ENCODE measurements around the gene TMPRSS6.

Gene TMPRSS6

GRCh38 chr22:37062376-37062675 is 47.2 kb downstream of the TMPRSS6 start:
- Histone ChIP-seq H3K4me1 (ENCODE audit: control insufficient read depth in 1 of 2, insufficient read depth in 2 of 2, low read length in 2 of 2) (no peaks in the 10 kb centered on the region), H3K27ac (ENCODE audit: low read length) (no peak overlapping the region), H3K36me3 (ENCODE audit: control insufficient read depth in 1 of 2, insufficient read depth in 2 of 2, low read length in 2 of 2) (peaks cover 9 to 39% of the 10 kb centered on the region in 2 donors), H3K9me3 (ENCODE audit: control insufficient read depth in 1 of 2, low read length in 2 of 2) (no peaks in the 10 kb centered on the region), H3K27me3 (ENCODE audit: low read depth, low read length) (no peaks in the 10 kb centered on the region), H3K4me3 (ENCODE audit: low read depth in 1 of 2, low read length in 2 of 2) (no peak overlapping the region)

GRCh38 chr22:37061611-37062375 is 47.7 kb downstream of the TMPRSS6 start:
- Histone ChIP-seq H3K27ac (ENCODE audit: low read length) (no peak overlapping the region), H3K4me3 (ENCODE audit: low read depth in 1 of 2, low read length in 2 of 2) (no peak overlapping the region), H3K27me3 (ENCODE audit: low read depth, low read length) (no peaks in the 10 kb centered on the region), H3K9me3 (ENCODE audit: control insufficient read depth in 1 of 2, low read length in 2 of 2) (no peaks in the 10 kb centered on the region), H3K4me1 (ENCODE audit: control insufficient read depth in 1 of 2, insufficient read depth in 2 of 2, low read length in 2 of 2) (no peaks in the 10 kb centered on the region), H3K36me3 (ENCODE audit: control insufficient read depth in 1 of 2, insufficient read depth in 2 of 2, low read length in 2 of 2) (peaks cover 11 to 45% of the 10 kb centered on the region in 2 donors)

GRCh38 chr22:37060801-37061610 is 48.5 kb downstream of the TMPRSS6 start:
- no peaks in the 10 kb centered on the region for H3K27me3 ChIP-seq (ENCODE audit: low read depth, low read length)
- H3K4me1 ChIP-seq (ENCODE audit: control insufficient read depth in 1 of 2, insufficient read depth in 2 of 2, low read length in 2 of 2) = no peaks in the 10 kb centered on the region
- no peak overlapping the region for H3K4me3 ChIP-seq (ENCODE audit: low read depth in 1 of 2, low read length in 2 of 2)
- H3K36me3 ChIP-seq (ENCODE audit: control insufficient read depth in 1 of 2, insufficient read depth in 2 of 2, low read length in 2 of 2) = peaks cover 19 to 53% of the 10 kb centered on the region in 2 donors
- no peaks in the 10 kb centered on the region for H3K9me3 ChIP-seq (ENCODE audit: control insufficient read depth in 1 of 2, low read length in 2 of 2)
- no peak overlapping the region for H3K27ac ChIP-seq (ENCODE audit: low read length)

- no peak overlapping the region for H3K4me3 ChIP-seq (ENCODE audit: low read depth in 1 of 2, low read length in 2 of 2)
- H3K27ac ChIP-seq (ENCODE audit: low read length) = no peak overlapping the region
- no peaks in the 10 kb centered on the region for H3K4me1 ChIP-seq (ENCODE audit: control insufficient read depth in 1 of 2, insufficient read depth in 2 of 2, low read length in 2 of 2)
- no peaks in the 10 kb centered on the region for H3K9me3 ChIP-seq (ENCODE audit: control insufficient read depth in 1 of 2, low read length in 2 of 2)
- no peaks in the 10 kb centered on the region for H3K27me3 ChIP-seq (ENCODE audit: low read depth, low read length)
- peaks cover 20 to 62% of the 10 kb centered on the region in 2 donors for H3K36me3 ChIP-seq (ENCODE audit: control insufficient read depth in 1 of 2, insufficient read depth in 2 of 2, low read length in 2 of 2)
Observed at GRCh38 chr22:37059876-37060449, 49.5 kb downstream of the TMPRSS6 start.

- Histone ChIP-seq H3K36me3 (ENCODE audit: control insufficient read depth in 1 of 2, insufficient read depth in 2 of 2, low read length in 2 of 2) (peaks cover 20 to 62% of the 10 kb centered on the region in 2 donors), H3K9me3 (ENCODE audit: control insufficient read depth in 1 of 2, low read length in 2 of 2) (no peaks in the 10 kb centered on the region), H3K27ac (ENCODE audit: low read length) (no peak overlapping the region), H3K27me3 (ENCODE audit: low read depth, low read length) (no peaks in the 10 kb centered on the region), H3K4me3 (ENCODE audit: low read depth in 1 of 2, low read length in 2 of 2) (no peak overlapping the region), H3K4me1 (ENCODE audit: control insufficient read depth in 1 of 2, insufficient read depth in 2 of 2, low read length in 2 of 2) (no peaks in the 10 kb centered on the region)
Observed at GRCh38 chr22:37058917-37059701, 50.4 kb downstream of the TMPRSS6 start.

DNA sequence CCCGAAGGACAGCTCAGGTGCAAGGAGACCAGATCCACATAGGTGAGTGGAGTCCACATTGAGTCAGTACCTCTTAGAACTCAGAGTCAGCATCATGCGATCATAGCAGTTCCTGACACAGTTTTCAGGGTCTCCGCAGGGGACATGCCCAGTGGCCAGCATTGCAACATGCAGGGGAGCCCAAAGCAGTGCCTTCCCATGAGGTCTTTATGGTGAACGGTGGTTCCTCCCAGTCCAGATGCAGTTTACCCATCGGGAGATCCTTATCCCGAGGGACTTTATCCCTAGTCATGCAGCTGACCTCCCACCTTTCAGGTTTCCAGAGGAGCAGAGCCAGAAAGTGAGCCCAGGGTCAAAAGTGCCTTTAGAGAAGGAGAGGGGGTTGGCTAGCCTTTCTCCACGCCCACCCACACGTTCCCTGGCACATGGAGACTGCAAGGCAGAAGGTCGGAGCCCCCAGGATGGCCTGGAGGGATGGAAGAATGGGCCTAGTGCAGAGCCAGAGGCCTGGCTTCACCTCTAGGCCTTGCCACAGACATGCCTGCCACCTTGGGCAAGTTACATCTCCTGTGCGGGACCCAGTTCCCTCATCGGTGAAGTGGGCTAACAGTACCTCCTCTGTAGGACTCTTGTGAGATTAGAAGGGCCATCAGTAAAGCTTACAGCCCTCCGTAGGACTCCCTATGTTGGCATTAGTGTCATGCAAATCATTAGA is 51.6 kb downstream of the TMPRSS6 start:
- Histone ChIP-seq H3K27ac (ENCODE audit: low read length) (no peak overlapping the region), H3K4me1 (ENCODE audit: control insufficient read depth in 1 of 2, insufficient read depth in 2 of 2, low read length in 2 of 2) (peaks cover 0 to under 1% of the 10 kb centered on the region in 2 donors), H3K4me3 (ENCODE audit: low read depth in 1 of 2, low read length in 2 of 2) (no peak overlapping the region), H3K27me3 (ENCODE audit: low read depth, low read length) (no peaks in the 10 kb centered on the region), H3K9me3 (ENCODE audit: control insufficient read depth in 1 of 2, low read length in 2 of 2) (no peaks in the 10 kb centered on the region), H3K36me3 (ENCODE audit: control insufficient read depth in 1 of 2, insufficient read depth in 2 of 2, low read length in 2 of 2) (peaks cover 20 to 62% of the 10 kb centered on the region in 2 donors)

DNA sequence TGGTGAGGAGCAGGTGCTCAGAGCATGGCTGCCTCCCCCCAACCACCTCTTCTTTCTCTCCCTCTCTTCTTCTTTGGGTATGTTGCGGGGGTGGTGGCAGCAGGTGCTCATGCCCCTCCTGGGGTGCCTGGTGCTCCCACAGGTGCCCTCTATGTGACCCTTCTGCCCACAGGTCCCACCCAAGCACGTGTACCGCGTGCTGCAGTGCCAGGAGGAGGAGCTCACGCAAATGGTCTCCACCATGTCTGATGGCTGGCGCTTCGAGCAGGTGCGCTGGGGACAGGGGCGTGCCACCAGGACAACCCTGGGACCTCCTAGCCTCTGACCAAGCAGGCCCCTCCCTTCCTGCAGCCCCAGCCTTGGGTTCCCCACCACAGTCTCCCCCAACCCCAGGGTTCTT is 52.3 kb downstream of the TMPRSS6 start:
- H3K9me3 ChIP-seq (ENCODE audit: control insufficient read depth in 1 of 2, low read length in 2 of 2) = no peaks in the 10 kb centered on the region
- H3K36me3 ChIP-seq (ENCODE audit: control insufficient read depth in 1 of 2, insufficient read depth in 2 of 2, low read length in 2 of 2) = peaks cover 20 to 62% of the 10 kb centered on the region in 2 donors
- H3K27ac ChIP-seq (ENCODE audit: low read length) = no peak overlapping the region
- peaks cover 0 to 8% of the 10 kb centered on the region in 2 donors for H3K4me1 ChIP-seq (ENCODE audit: control insufficient read depth in 1 of 2, insufficient read depth in 2 of 2, low read length in 2 of 2)
- no peaks in the 10 kb centered on the region for H3K27me3 ChIP-seq (ENCODE audit: low read depth, low read length)
- no peak overlapping the region for H3K4me3 ChIP-seq (ENCODE audit: low read depth in 1 of 2, low read length in 2 of 2)

GRCh38 chr22:37056246-37056645 is 53.3 kb downstream of the TMPRSS6 start:
- Histone ChIP-seq H3K27me3 (ENCODE audit: low read depth, low read length) (no peaks in the 10 kb centered on the region), H3K9me3 (ENCODE audit: control insufficient read depth in 1 of 2, low read length in 2 of 2) (no peaks in the 10 kb centered on the region), H3K36me3 (ENCODE audit: control insufficient read depth in 1 of 2, insufficient read depth in 2 of 2, low read length in 2 of 2) (peaks cover 20 to 58% of the 10 kb centered on the region in 2 donors), H3K4me1 (ENCODE audit: control insufficient read depth in 1 of 2, insufficient read depth in 2 of 2, low read length in 2 of 2) (peaks cover 0 to 14% of the 10 kb centered on the region in 2 donors), H3K27ac (ENCODE audit: low read length) (no peak overlapping the region), H3K4me3 (ENCODE audit: low read depth in 1 of 2, low read length in 2 of 2) (no peak overlapping the region)

GRCh38 chr22:37054600-37055365 is 54.7 kb downstream of the TMPRSS6 start:
- Histone ChIP-seq H3K36me3 (ENCODE audit: control insufficient read depth in 1 of 2, insufficient read depth in 2 of 2, low read length in 2 of 2) (peaks cover 20 to 47% of the 10 kb centered on the region in 2 donors), H3K4me3 (ENCODE audit: low read depth in 1 of 2, low read length in 2 of 2) (no peak overlapping the region), H3K9me3 (ENCODE audit: control insufficient read depth in 1 of 2, low read length in 2 of 2) (no peaks in the 10 kb centered on the region), H3K27ac (ENCODE audit: low read length) (no peak overlapping the region), H3K4me1 (ENCODE audit: control insufficient read depth in 1 of 2, insufficient read depth in 2 of 2, low read length in 2 of 2) (peaks cover 0 to 14% of the 10 kb centered on the region in 2 donors), H3K27me3 (ENCODE audit: low read depth, low read length) (no peaks in the 10 kb centered on the region)

DNA sequence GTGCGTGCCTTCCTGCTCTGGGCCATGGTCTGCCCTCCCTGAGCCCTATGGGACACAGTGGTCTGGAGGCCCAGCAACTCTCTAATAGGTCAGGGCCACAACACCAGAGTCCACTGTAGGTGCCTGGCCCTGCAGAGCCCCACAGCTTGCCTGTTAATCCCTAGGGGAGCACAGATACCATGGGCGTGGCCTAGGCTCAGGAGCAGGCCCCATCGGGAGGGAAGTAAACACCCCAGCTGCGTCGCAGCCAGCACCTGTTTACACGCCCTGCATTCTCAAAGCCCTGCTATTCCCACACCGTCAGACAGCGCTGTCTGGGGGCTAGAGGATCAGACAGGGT is 55.5 kb downstream of the TMPRSS6 start:
- peaks cover 0 to 14% of the 10 kb centered on the region in 2 donors for H3K4me1 ChIP-seq (ENCODE audit: control insufficient read depth in 1 of 2, insufficient read depth in 2 of 2, low read length in 2 of 2)
- H3K9me3 ChIP-seq (ENCODE audit: control insufficient read depth in 1 of 2, low read length in 2 of 2) = no peaks in the 10 kb centered on the region
- H3K27me3 ChIP-seq (ENCODE audit: low read depth, low read length) = no peaks in the 10 kb centered on the region
- no peak overlapping the region for H3K4me3 ChIP-seq (ENCODE audit: low read depth in 1 of 2, low read length in 2 of 2)
- peaks cover 20 to 39% of the 10 kb centered on the region in 2 donors for H3K36me3 ChIP-seq (ENCODE audit: control insufficient read depth in 1 of 2, insufficient read depth in 2 of 2, low read length in 2 of 2)
- H3K27ac ChIP-seq (ENCODE audit: low read length) = no peak overlapping the region

Measured in muscle layer of duodenum (tissue), 2 donors.